DLD1 (cell line): ENCODE measurements around the gene PCDHGA8.

Experiments used
- in situ Hi-C: cut with HindIII; loops from 2 replicates; pipeline ENCODE4 v1.10.0; 2017; ENCODE audit warnings: low sequenced_read_pairs

Gene PCDHGA8

DNA sequence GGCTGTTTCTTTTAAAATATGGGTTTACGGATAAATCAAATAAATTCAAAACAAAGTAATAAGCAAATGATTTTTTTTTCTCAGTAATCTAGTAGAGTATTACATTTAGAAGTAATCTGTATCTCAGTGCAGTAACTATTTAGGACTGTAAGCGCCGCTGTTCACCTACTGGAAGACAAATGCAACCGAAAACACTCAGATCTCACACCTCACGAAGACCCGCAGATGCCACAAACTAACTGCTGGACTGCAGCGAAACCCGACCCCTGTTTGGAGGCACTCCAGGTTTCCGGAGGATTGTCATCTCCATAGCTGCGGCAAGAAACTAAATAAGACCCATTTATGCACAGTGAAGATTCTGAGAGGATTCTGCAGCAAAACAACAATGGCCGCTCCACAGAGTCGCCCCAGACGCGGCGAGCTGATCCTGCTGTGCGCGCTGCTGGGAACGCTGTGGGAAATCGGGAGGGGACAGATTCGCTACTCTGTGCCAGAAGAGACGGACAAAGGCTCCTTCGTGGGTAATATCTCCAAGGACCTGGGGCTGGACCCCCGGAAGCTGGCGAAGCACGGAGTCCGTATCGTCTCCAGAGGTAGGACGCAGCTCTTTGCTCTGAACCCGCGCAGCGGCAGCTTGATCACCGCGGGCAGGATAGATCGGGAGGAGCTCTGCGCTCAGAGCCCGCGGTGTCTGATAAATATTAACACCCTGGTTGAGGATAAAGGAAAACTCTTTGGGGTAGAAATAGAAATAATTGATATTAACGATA lies at the start of gene PCDHGA8:
PCDHGA8 (plus strand) TSS at position 205 of the 770 bp plus-strand sequence; CDS start at position 386, 181 bp downstream.
- in situ Hi-C loops = no loop called here

DNA sequence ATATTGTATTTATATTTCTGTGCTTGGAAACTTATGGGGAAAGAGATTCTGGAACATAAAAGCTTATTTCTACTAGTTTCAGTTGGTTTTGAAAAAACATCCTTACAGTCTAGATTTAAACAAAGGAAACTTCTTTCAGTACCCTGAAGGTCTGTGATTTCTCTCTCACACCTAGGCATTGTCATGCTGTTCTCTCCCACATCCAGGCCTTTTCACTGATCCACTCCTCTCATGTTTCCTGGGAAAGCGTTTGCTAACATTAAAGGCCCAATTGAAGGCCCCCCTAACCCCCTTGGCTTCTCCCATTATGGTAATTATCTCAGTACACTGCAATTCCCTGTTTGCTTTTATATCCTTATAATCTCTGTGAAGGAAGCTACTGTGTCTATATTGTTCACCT lies 49.7 kb upstream of the PCDHGA8 start:
- in situ Hi-C loops = loop anchor here (25.0 kb wide), 1 partner anchor 170 kb away; no protein-coding TSS in a partner anchor

GRCh38 chr5:141343242-141343952 lies 49.0 kb upstream of the PCDHGA8 start, which contains the start of gene PCDHGA3:
Gene PCDHGA3, plus strand, starts transcription at chr5:141343829. Its CDS starts 205 bp downstream, at chr5:141344034.
- in situ Hi-C loops = loop anchor here (25.0 kb wide), 1 partner anchor 169 kb away; no protein-coding TSS in a partner anchor

- in situ Hi-C loops = loop anchor here (25.0 kb wide), 1 partner anchor 168 kb away; no protein-coding TSS in a partner anchor
These were observed 48.4 kb upstream of the PCDHGA8 start for GRCh38 chr5:141343953-141344463.

DNA sequence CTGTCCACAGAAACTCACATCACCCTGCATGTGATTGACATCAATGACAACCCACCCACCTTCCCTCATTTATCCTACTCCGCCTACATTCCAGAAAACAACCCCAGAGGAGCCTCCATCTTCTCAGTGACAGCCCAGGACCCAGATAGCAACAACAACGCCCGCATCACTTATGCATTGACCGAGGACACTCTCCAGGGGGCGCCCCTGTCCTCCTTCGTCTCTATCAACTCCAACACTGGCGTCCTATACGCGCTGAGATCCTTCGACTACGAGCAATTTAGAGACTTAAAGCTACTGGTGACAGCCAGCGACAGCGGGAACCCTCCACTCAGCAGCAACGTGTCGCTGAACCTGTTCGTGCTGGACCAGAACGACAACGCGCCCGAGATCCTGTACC lies 47.1 kb upstream of the PCDHGA8 start:
- in situ Hi-C loops = loop anchor here (25.0 kb wide), 1 partner anchor 167 kb away; no protein-coding TSS in a partner anchor

DNA sequence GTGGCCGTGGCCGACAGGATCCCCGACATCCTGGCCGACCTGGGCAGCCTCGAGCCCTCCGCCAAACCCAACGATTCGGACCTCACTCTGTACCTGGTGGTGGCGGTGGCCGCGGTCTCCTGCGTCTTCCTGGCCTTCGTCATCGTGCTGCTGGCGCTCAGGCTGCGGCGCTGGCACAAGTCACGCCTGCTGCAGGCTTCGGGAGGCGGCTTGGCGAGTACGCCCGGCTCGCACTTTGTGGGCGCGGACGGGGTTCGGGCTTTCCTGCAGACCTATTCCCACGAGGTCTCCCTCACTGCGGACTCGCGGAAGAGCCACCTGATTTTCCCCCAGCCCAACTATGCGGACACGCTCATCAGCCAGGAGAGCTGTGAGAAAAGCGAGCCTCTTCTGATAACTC lies 46.4 kb upstream of the PCDHGA8 start:
- in situ Hi-C loops = loop anchor here (25.0 kb wide), 1 partner anchor 166 kb away; no protein-coding TSS in a partner anchor

- in situ Hi-C loops = loop anchor here (25.0 kb wide), 1 partner anchor 162 kb away; no protein-coding TSS in a partner anchor
These were observed 42.4 kb upstream of the PCDHGA8 start, which contains the start of gene PCDHGB1 for GRCh38 chr5:141349917-141350619. Gene PCDHGB1, plus strand, starts transcription at chr5:141350099. Its CDS starts 162 bp downstream, at chr5:141350261.

DNA sequence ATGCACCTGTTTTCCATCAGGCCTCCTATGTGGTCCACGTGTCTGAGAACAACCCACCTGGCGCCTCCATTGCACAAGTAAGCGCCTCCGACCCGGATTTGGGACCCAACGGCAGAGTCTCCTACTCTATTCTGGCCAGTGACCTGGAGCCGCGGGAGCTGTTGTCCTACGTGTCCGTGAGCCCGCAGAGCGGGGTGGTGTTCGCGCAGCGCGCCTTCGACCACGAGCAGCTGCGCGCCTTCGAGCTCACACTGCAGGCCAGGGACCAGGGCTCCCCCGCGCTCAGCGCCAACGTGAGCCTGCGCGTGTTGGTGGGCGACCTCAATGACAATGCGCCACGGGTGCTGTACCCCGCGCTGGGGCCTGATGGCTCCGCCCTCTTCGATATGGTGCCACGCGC lies 40.8 kb upstream of the PCDHGA8 start:
- in situ Hi-C loops = no loop called here

DNA sequence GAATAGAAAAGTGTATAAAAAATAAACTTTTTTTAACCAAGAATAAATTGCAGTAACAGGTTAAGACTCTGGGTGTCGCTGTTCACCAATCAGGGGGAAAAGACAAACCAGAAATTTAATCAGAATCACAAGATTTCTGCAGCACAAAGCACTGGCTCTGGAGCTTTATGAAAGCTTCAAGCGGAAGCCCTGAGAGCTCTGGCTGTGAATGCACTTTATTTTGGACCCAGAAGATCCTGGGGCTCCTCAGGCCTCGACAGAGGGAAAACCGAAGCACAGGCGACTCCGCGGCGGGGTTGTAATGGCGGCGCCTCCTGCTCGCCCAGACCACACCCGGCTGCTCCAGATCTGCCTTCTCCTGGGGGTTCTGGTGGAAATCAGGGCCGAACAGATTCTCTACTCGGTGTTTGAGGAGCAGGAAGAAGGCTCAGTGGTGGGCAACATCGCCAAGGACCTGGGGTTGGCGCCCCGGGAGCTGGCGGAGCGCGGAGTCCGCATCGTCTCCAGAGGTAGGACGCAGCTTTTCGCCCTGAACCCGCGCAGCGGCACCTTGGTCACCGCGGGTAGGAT lies 37.4 kb upstream of the PCDHGA8 start, which contains the start of gene PCDHGA4:
PCDHGA4 (plus strand) TSS at position 122 of the 570 bp plus-strand sequence; CDS start at position 209, 87 bp downstream.
- in situ Hi-C loops = no loop called here

GRCh38 chr5:141355641-141356040 lies 36.8 kb upstream of the PCDHGA8 start:
- in situ Hi-C loops = no loop called here

- in situ Hi-C loops = no loop called here
These were observed 36.3 kb upstream of the PCDHGA8 start for GRCh38 chr5:141356133-141356532.

DNA sequence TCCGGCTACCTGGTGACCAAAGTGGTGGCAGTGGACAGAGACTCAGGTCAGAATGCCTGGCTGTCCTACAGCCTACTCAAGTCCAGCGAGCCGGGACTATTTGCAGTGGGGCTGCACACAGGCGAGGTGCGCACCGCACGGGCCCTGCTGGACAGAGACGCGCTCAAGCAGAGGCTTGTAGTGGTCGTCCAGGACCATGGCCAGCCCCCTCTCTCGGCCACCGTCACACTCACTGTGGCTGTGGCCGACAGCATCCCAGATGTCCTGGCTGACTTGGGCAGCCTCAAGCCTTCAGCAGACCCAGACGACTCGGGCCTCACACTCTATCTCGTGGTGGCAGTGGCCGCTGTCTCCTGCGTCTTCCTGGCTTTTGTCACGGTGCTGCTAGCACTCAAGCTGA lies 35.5 kb upstream of the PCDHGA8 start:
- in situ Hi-C loops = no loop called here

DNA sequence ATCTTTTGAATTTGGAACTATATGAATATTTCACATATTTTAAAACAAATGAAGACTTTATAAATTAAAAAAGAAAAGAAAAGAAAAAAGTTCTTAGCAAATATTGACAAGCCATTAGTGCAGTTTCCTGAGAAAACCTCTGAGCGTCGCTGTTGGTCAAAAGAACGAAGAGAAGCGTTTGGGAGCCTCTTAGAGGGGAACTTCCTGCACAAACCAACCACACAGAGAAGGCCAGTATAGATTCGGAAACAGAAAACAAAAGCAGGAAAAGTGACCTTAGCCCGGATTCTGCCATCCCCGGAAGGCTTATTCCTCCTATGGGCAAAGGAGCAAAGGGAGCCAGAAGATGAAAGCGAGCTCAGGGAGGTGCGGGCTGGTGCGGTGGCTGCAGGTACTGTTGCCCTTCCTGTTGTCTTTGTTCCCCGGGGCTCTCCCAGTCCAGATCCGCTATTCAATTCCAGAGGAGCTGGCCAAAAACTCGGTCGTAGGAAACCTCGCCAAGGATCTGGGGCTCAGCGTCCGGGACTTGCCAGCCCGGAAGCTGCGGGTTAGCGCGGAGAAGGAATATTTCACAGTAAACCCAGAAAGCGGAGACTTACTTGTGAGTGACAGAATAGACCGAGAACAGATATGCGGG lies 32.5 kb upstream of the PCDHGA8 start, which contains the start of gene PCDHGB2:
PCDHGB2 (plus strand) TSS at position 205 of the 637 bp plus-strand sequence; CDS start at position 347, 142 bp downstream.
- in situ Hi-C loops = no loop called here

DNA sequence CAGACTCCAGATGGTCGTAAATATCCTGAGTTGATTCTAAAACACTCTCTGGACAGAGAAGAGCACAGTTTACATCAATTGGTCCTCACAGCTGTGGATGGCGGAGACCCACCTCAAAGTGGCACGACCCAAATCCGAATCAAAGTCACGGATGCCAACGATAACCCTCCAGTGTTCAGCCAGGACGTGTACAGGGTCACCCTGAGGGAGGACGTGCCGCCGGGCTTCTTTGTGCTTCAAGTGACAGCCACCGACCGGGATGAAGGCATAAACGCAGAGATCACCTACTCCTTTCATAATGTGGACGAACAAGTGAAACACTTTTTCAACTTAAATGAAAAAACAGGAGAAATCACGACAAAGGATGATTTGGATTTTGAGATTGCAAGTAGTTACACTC lies 31.7 kb upstream of the PCDHGA8 start:
- in situ Hi-C loops = no loop called here

GRCh38 chr5:141362719-141363118 lies 29.7 kb upstream of the PCDHGA8 start:
- in situ Hi-C loops = no loop called here

DNA sequence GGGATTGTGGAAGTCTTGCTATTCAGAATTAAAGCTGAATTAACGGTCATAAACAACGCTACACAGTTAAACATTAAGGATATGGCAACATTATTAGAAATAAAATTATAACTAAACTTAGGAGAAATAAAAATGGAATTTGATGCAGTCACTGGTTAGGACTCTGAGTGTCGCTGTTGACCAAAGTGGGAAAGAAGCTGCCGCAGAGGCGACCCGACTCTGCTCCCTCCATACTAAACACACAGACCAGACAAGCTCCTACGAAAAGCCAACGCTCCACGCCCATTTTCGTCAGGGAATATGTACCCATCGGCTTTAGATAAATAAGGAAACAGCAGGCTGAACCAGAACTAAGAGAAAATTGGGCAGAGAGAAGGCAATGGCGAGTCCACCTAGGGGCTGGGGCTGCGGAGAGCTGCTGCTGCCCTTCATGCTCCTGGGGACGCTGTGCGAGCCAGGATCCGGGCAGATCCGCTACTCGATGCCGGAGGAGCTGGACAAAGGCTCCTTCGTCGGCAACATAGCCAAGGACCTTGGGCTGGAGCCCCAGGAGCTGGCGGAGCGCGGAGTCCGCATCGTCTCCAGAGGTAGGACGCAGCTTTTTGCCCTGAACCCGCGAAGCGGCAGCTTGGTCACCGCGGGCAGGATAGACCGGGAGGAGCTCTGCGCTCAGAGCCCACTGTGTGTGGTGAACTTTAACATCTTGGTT lies 28.3 kb upstream of the PCDHGA8 start, which contains the start of gene PCDHGA5:
PCDHGA5 (plus strand) TSS at position 211 of the 709 bp plus-strand sequence; CDS start at position 380, 169 bp downstream.
- in situ Hi-C loops = no loop called here

DNA sequence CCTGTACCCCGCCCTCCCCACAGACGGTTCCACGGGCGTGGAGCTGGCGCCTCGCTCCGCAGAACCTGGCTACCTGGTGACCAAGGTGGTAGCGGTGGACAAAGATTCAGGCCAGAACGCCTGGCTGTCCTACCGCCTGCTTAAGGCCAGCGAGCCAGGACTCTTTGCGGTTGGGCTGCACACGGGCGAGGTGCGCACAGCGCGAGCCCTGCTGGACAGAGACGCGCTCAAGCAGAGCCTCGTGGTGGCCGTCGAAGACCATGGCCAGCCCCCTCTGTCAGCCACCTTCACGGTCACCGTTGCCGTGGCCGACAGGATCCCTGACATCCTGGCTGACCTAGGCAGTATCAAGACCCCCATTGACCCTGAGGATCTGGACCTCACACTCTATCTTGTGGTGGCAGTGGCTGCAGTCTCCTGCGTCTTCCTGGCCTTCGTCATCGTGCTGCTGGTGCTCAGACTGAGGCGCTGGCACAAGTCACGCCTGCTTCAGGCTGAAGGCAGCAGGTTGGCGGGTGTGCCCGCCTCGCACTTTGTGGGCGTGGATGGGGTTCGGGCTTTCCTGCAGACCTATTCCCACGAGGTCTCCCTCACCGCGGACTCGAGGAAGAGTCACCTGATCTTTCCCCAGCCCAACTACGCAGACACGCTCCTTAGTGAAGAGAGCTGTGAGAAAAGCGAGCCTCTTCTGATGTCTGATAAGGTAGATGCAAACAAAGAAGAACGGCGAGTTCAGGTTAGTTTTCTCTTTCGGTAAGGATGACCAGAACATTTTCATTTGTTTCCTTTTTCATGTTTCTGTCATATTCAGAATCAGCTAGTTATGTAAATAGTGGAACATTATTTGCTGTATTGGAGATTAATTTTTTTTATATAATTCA lies 26.2 kb upstream of the PCDHGA8 start:
- in situ Hi-C loops = no loop called here
